DND-41 (cell line): ENCODE results near the gene FRS3.

Source experiments
- ATAC-seq: fragments of 200-7000 bp; cut with Tn5 transposase; 3 replicates; pipeline ENCODE4 v1.9.1; 2021; ENCODE audit warnings: low read depth; ENCODE audit not compliant: insufficient read depth
- DNase-seq: peaks from one replicate; pipeline ENCODE4 v3.0.0-alpha.2; 2020
- H2AFZ ChIP-seq: 2 replicates; pipeline ENCODE4 v1.6.0; 2012; ENCODE audit warnings: low read depth, low read length
- H3K27ac ChIP-seq: 2 replicates; pipeline ENCODE4 v1.5.1; 2012; ENCODE audit warnings: low read length, inconsistent platforms
- H3K27me3 ChIP-seq: fragments of 200-600 bp; sonication (generic); 2 replicates; pipeline ENCODE4 v1.6.0; 2012; ENCODE audit warnings: low read length, mild to moderate bottlenecking, inconsistent platforms; ENCODE audit not compliant: insufficient read depth, poor library complexity
- H3K36me3 ChIP-seq: 2 replicates; pipeline ENCODE4 v1.5.1; 2012; ENCODE audit warnings: low read length, inconsistent platforms; ENCODE audit not compliant: insufficient read depth
- H3K4me1 ChIP-seq: 2 replicates; pipeline ENCODE4 v1.5.1; 2012; ENCODE audit warnings: mild to moderate bottlenecking, low read length; ENCODE audit not compliant: insufficient read depth
- H3K4me2 ChIP-seq: 2 replicates; pipeline ENCODE4 v1.6.0; 2012; ENCODE audit warnings: mild to moderate bottlenecking, moderate library complexity, low read length, inconsistent platforms; ENCODE audit not compliant: insufficient read depth
- H3K4me3 ChIP-seq, 2 experiments: fragments of 200-600 bp in 1 of 2; shearing (Covaris generic) in 1 of 2; 2 replicates each; pipeline ENCODE4 v1.5.1; 2012 to 2016; ENCODE audit warnings: inconsistent platforms in 2 of 2, low read length in 2 of 2, mild to moderate bottlenecking in 2 of 2, low read depth in 1 of 2, moderate library complexity in 1 of 2
- H3K79me2 ChIP-seq: 2 replicates; pipeline ENCODE4 v1.6.0; 2012; ENCODE audit warnings: low read length, inconsistent platforms; ENCODE audit not compliant: insufficient read depth
- H3K9ac ChIP-seq: 2 replicates; pipeline ENCODE4 v1.6.0; 2012; ENCODE audit warnings: low read depth, mild to moderate bottlenecking, inconsistent platforms, low read length, moderate library complexity
- H3K9me3 ChIP-seq: 2 replicates; pipeline ENCODE4 v1.5.1; 2012; ENCODE audit warnings: low read length, moderate library complexity, mild to moderate bottlenecking, inconsistent platforms; ENCODE audit not compliant: insufficient read depth, severe bottlenecking
- H4K20me1 ChIP-seq: 2 replicates; pipeline ENCODE4 v1.6.0; 2012; ENCODE audit warnings: low read length; ENCODE audit not compliant: insufficient read depth
- CTCF ChIP-seq: IDR thresholded peaks from 2 replicates; pipeline ENCODE4 v1.5.1; 2012; ENCODE audit warnings: borderline replicate concordance, low read length, moderate library complexity, mild to moderate bottlenecking; ENCODE audit not compliant: poor library complexity, severe bottlenecking; ENCODE audit errors: extremely low read depth
- EZH2 ChIP-seq: IDR thresholded peaks from 3 replicates; pipeline ENCODE4 v1.6.1; 2012; ENCODE audit warnings: borderline replicate concordance, low read depth, mild to moderate bottlenecking, moderate library complexity, low read length, inconsistent platforms; ENCODE audit not compliant: severe bottlenecking

The FRS3 gene

DNA sequence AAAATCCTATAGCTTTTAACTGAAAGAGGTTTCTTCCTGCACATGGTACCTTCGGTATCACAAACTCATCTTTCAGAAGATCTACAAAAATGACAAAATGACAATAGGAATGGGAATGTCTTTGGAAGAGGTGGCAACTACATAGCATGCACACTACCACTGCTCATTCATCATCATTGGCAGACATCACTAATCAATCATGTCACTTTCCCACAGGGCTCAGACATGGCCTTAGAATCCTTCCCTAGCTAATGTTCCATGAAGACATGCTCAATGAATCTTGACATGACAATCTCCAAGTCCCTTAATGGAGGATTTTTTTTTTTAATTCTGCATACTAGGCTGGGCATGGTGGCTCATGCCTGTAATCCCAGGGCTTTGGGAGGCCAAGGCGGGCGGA lies 29.3 kb downstream of the FRS3 start:
- H3K27ac ChIP-seq, result no peak overlapping the region
- no peaks in the 10 kb centered on the region for H3K79me2 ChIP-seq
- TF ChIP-seq CTCF, result no peak
- no peak for TF ChIP-seq EZH2
- H3K4me1 ChIP-seq, result no peaks in the 10 kb centered on the region
- no peak overlapping the region for H3K4me2 ChIP-seq
- no peak overlapping the region for H2AFZ ChIP-seq
- no peak overlapping the region for H3K4me3 ChIP-seq
- H3K27me3 ChIP-seq, result no peaks in the 10 kb centered on the region
- no peaks in the 10 kb centered on the region for H3K36me3 ChIP-seq
- H4K20me1 ChIP-seq, result no peaks in the 10 kb centered on the region
- DNase-seq (no peak), ATAC-seq (no peak)
- no peaks in the 10 kb centered on the region for H3K9me3 ChIP-seq
- no peak overlapping the region for H3K9ac ChIP-seq

DNA sequence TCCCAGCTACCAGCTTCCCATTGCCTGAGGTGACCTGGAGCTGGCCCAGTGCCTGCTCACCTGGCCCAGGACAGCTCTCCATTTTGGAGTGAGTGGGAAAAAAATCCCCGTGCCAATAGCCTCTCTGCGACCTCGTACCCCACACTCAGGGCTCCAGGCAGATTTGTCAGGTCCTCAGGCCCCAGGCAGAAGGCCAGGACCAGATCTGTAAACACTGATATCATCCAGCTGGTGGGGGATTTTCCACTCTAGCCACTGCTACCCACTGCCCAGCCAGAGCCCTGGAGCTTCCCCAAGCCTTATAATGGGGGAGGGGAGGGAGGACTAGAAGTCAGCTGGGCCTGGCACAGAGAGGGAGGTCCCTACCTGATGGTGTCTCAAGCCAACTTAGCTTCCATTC lies 31.2 kb downstream of the FRS3 start:
- H2AFZ ChIP-seq, result no peak overlapping the region
- no peaks in the 10 kb centered on the region for H3K36me3 ChIP-seq
- ATAC-seq (no peak), DNase-seq (no peak)
- no peak overlapping the region for H3K4me3 ChIP-seq
- H3K4me2 ChIP-seq, result no peak overlapping the region
- no peaks in the 10 kb centered on the region for H4K20me1 ChIP-seq
- no peak overlapping the region for H3K27ac ChIP-seq
- H3K4me1 ChIP-seq, result no peaks in the 10 kb centered on the region
- no peak overlapping the region for H3K9ac ChIP-seq
- no peaks in the 10 kb centered on the region for H3K9me3 ChIP-seq
- no peaks in the 10 kb centered on the region for H3K79me2 ChIP-seq
- TF ChIP-seq EZH2 (no peak), CTCF (no peak)
- H3K27me3 ChIP-seq, result no peaks in the 10 kb centered on the region

GRCh38 chr6:41748102-41748477 lies 31.6 kb downstream of the FRS3 start:
- no peaks in the 10 kb centered on the region for H3K4me1 ChIP-seq
- no peak overlapping the region for H2AFZ ChIP-seq
- H3K27me3 ChIP-seq, result no peaks in the 10 kb centered on the region
- H3K27ac ChIP-seq, result no peak overlapping the region
- no peak overlapping the region for H3K4me2 ChIP-seq
- ATAC-seq, result no peak
- DNase-seq, result no peak
- H3K4me3 ChIP-seq, result no peak overlapping the region
- no peaks in the 10 kb centered on the region for H4K20me1 ChIP-seq
- H3K9me3 ChIP-seq, result no peaks in the 10 kb centered on the region
- no peaks in the 10 kb centered on the region for H3K36me3 ChIP-seq
- H3K9ac ChIP-seq, result no peak overlapping the region
- TF ChIP-seq CTCF, result no peak
- TF ChIP-seq EZH2, result no peak
- no peaks in the 10 kb centered on the region for H3K79me2 ChIP-seq

- DNase-seq, result no peak
- Histone ChIP-seq H3K79me2 (no peaks in the 10 kb centered on the region), H3K4me1 (no peaks in the 10 kb centered on the region), H3K27ac (no peak within 1 kb of the TSS), H2AFZ (no peak within 1 kb of the TSS), H3K9me3 (no peaks in the 10 kb centered on the region), H3K36me3 (no peaks in the 10 kb centered on the region), H3K9ac (no peak within 1 kb of the TSS), H3K4me2 (no peak within 1 kb of the TSS), H3K27me3 (no peaks in the 10 kb centered on the region), H4K20me1 (no peaks in the 10 kb centered on the region), H3K4me3 (no peak within 1 kb of the TSS)
- no peak for TF ChIP-seq CTCF
- no peak for TF ChIP-seq EZH2
- no peak for ATAC-seq
Observed at GRCh38 chr6:41747256-41748101, 32.2 kb downstream of the FRS3 start, which contains the start of gene PGC. PGC (minus strand) TSS chr6:41747397; CDS start chr6:41747334, 63 bp downstream.
